A549 (cell line): ENCODE results near the gene DNASE1L2. TPM values are rescaled to one million over a fixed set of nuclear protein-coding genes. Genes with fewer than 3 reads are reported as not detected.
A peak's percentile ranks its signal among the peaks of the same experiment; 100 is the strongest.

Experiments
- ATAC-seq, 2 experiments: fragments of 200-7000 bp in 1 of 2; fragments of >200 bp in 1 of 2; cut with Nextera tagmentation in 1 of 2; cut with Tn5 transposase in 1 of 2; 3 replicates each; pipeline versions ENCODE4 v1.8.0 to v1.9.1; 2018 to 2020; ENCODE audit warnings: mild to moderate bottlenecking in 1 of 2, moderate library complexity in 1 of 2
- CTCF ChIA-PET: fragments of 300-600 bp; sonication (Branson Sonifier 250); formaldehyde crosslinking; extraction: SDS; loops from one replicate; lab custom pipeline; 2021; ENCODE audit warnings: antibody characterized with exemption, inconsistent platforms; lab: Yijun Ruan, JAX
- POLR2A ChIA-PET: fragments of 350-600 bp; formaldehyde crosslinking; extraction: SDS; loops from one replicate; lab custom pipeline; 2021; ENCODE audit warnings: antibody characterized with exemption, inconsistent platforms; lab: Yijun Ruan, JAX
- DNase-seq, 2 experiments: peaks; one replicate each; pipeline versions ENCODE4 v3.0.0 to v3.0.0-alpha.2; 2011 to 2016; ENCODE audit warnings: low read depth in 1 of 2, low spot score in 1 of 2
- FAIRE-seq: peaks from 2 replicates; lab custom pipeline; 2011; peaks lifted over from hg19 to GRCh38; lab: Jason Lieb, UNC
- H3K27ac ChIP-seq, 2 experiments: fragments of >200 bp; sonication (Bioruptor Twin); formaldehyde crosslinking; 3 replicates each; pipeline ENCODE4 v1.5.1; 2016 to 2017
- H3K4me1 ChIP-seq: fragments of >200 bp; sonication (Bioruptor Twin); formaldehyde crosslinking; 3 replicates; pipeline ENCODE4 v1.6.1; 2016
- H3K4me2 ChIP-seq: fragments of >200 bp; sonication (Bioruptor Twin); formaldehyde crosslinking; 3 replicates; pipeline ENCODE4 v1.6.1; 2016
- H3K4me3 ChIP-seq: fragments of >200 bp; sonication (Bioruptor Twin); formaldehyde crosslinking; 3 replicates; pipeline ENCODE4 v1.5.1; 2016
- H3K9me3 ChIP-seq: fragments of >200 bp; sonication (Bioruptor Twin); formaldehyde crosslinking; 3 replicates; pipeline ENCODE4 v1.6.1; 2016
- EP300 ChIP-seq, 2 experiments: fragments of >200 bp; sonication (Bioruptor Twin); formaldehyde crosslinking; IDR thresholded peaks; 2 replicates in 1 of 2; 3 replicates in 1 of 2; pipeline ENCODE4 v1.6.1; 2016 to 2017
- GATA3 ChIP-seq: IDR thresholded peaks from 2 replicates; pipeline ENCODE4 v1.6.1; 2012; ENCODE audit warnings: borderline replicate concordance
- HOXB5 ChIP-seq: fragments of 250-450 bp; sonication (Bioruptor Pico); IDR thresholded peaks from 2 replicates; pipeline ENCODE4 v1.5.0; 2020; ENCODE audit warnings: mild to moderate bottlenecking, moderate library complexity
- JUN ChIP-seq, 2 experiments: fragments of >200 bp; sonication (Bioruptor Twin); formaldehyde crosslinking; IDR thresholded peaks; 2 replicates in 1 of 2; 3 replicates in 1 of 2; pipeline ENCODE4 v1.6.1; 2016 to 2017
- POLR2A ChIP-seq: IDR thresholded peaks from 2 replicates; pipeline ENCODE4 v1.6.1; 2012; ENCODE audit warnings: mild to moderate bottlenecking, low read length
- RAD21 ChIP-seq, 2 experiments: fragments of >200 bp in 1 of 2; sonication (Bioruptor Twin) in 1 of 2; formaldehyde crosslinking in 1 of 2; IDR thresholded peaks in 1 of 2; conservative IDR thresholded peaks in 1 of 2; 2 replicates in 1 of 2; 3 replicates in 1 of 2; pipeline ENCODE4 v1.6.1; 2012 to 2018; ENCODE audit warnings: inconsistent platforms in 1 of 2
- RCOR1 ChIP-seq: fragments of 150-350 bp; IDR thresholded peaks from 2 replicates; pipeline ENCODE4 v1.6.1; 2014; ENCODE audit warnings: antibody characterized with exemption, low read length, low read depth
- TP53 ChIP-seq: fragments of 250-450 bp; sonication (Bioruptor Pico); IDR thresholded peaks from 2 replicates; pipeline ENCODE4 v1.5.0; 2021; ENCODE audit warnings: mild to moderate bottlenecking, moderate library complexity
- ZFP36 ChIP-seq: fragments of 450-650 bp; IDR thresholded peaks from 2 replicates; pipeline ENCODE4 v1.6.1; 2014; ENCODE audit warnings: borderline replicate concordance; ENCODE audit not compliant: partially characterized antibody
- WGBS: methylation state at CpG from one replicate; pipeline ENCODE4 v1.1.6; 2017; ENCODE audit errors: missing lambda C conversion rate; 5-methylcytosine and 5-hydroxymethylcytosine counted together
- polyA plus RNA-seq, 4 experiments: library from polyadenylated mRNA; depleted of rRNA in 3 of 4; stranded (reverse); fragments of >200 nt; fragmentation: RNase III in 1 of 4; extraction: RNeasy Plus Mini Kit Qiagen cat#74134 plus additional on column Dnase treatment in 1 of 4; gene quantifications; 2 replicates in 3 of 4; 3 replicates in 1 of 4; pipeline ENCODE4 v1.2.3, GENCODE V29; 2011 to 2017
- TF ChIP-seq, protein P1 (sequence below): fragments of >200 bp; sonication (Bioruptor Twin); formaldehyde crosslinking; IDR thresholded peaks from 3 replicates; pipeline ENCODE4 v1.6.1; 2016
- TF ChIP-seq, protein P2 (sequence below): fragments of 150-350 bp; IDR thresholded peaks from 2 replicates; pipeline ENCODE4 v1.6.1; 2014; ENCODE audit warnings: low read depth, mild to moderate bottlenecking, low read length
- TF ChIP-seq, protein P3 (sequence below): IDR thresholded peaks from 2 replicates; pipeline ENCODE4 v1.6.1; 2012
- TF ChIP-seq, protein P4 (sequence below): fragments of 250-450 bp; sonication (Bioruptor Pico); IDR thresholded peaks from 2 replicates; pipeline ENCODE4 v1.5.0; 2021; ENCODE audit warnings: mild to moderate bottlenecking, moderate library complexity, borderline replicate concordance
- TF ChIP-seq, protein P5 (sequence below): IDR thresholded peaks from 2 replicates; pipeline ENCODE4 v1.6.1; 2012

DNASE1L2 gene
- polyA plus RNA-seq, 2 of the 4 experiments (the other 2 are of a cell fraction), result 0.36 to 1.2 TPM

DNA sequence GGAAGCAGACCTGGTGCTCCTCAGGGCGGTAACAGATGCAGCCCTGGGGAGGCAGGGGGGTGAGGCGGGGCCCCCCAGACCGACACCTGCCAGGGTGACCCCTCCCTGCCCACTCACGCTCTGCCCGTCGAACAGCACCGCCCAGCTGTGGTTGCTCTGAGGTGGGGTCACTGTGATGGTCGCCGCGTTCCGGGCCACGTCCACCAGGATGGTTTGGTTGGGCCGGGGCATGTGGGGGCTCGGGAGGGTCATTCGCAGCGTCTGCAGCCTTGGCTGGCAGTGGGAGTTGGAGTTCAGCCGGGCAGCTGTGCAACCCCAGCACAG is 26.3 kb upstream of the DNASE1L2 start:
- TF ChIP-seq EP300 (IDR thresholded peaks at IDR 0.05), result no peak
- no peak for TF ChIP-seq RCOR1
- no peak for TF ChIP-seq RAD21 (conservative IDR thresholded peaks at IDR 0.05 in 1 of 2, IDR thresholded peaks at IDR 0.05 in 1 of 2)
- TF ChIP-seq POLR2A, result peak; percentile 20; the same call in 1 of the 2 replicates
- TF ChIP-seq TP53 (CRISPR knock-in tag), result no peak
- TF ChIP-seq, protein P1, sequence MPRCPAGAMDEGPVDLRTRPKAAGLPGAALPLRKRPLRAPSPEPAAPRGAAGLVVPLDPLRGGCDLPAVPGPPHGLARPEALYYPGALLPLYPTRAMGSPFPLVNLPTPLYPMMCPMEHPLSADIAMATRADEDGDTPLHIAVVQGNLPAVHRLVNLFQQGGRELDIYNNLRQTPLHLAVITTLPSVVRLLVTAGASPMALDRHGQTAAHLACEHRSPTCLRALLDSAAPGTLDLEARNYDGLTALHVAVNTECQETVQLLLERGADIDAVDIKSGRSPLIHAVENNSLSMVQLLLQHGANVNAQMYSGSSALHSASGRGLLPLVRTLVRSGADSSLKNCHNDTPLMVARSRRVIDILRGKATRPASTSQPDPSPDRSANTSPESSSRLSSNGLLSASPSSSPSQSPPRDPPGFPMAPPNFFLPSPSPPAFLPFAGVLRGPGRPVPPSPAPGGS, result no peak
- TF ChIP-seq HOXB5 (CRISPR knock-in tag), result no peak
- TF ChIP-seq ZFP36, result no peak
- Histone ChIP-seq H3K4me2 (no peak overlapping the region), H3K9me3 (no peaks in the 10 kb centered on the region), H3K4me1 (peaks cover 31% of the 10 kb centered on the region), H3K27ac (no peak overlapping the region), H3K4me3 (no peak overlapping the region)
- no peak for ATAC-seq
- no peak for FAIRE-seq
- CTCF ChIA-PET, result interaction anchor here (1.1 to 4.8 kb wide), 2 partner anchors 15 to 42 kb away, joined by 4 to 28 read pairs; partner anchors contain the start of gene ECI1
- DNase-seq, result no peak
- 87% methylated on average over 5 of the region's 17 CpGs for WGBS
- POLR2A ChIA-PET, result no interaction called here

DNA sequence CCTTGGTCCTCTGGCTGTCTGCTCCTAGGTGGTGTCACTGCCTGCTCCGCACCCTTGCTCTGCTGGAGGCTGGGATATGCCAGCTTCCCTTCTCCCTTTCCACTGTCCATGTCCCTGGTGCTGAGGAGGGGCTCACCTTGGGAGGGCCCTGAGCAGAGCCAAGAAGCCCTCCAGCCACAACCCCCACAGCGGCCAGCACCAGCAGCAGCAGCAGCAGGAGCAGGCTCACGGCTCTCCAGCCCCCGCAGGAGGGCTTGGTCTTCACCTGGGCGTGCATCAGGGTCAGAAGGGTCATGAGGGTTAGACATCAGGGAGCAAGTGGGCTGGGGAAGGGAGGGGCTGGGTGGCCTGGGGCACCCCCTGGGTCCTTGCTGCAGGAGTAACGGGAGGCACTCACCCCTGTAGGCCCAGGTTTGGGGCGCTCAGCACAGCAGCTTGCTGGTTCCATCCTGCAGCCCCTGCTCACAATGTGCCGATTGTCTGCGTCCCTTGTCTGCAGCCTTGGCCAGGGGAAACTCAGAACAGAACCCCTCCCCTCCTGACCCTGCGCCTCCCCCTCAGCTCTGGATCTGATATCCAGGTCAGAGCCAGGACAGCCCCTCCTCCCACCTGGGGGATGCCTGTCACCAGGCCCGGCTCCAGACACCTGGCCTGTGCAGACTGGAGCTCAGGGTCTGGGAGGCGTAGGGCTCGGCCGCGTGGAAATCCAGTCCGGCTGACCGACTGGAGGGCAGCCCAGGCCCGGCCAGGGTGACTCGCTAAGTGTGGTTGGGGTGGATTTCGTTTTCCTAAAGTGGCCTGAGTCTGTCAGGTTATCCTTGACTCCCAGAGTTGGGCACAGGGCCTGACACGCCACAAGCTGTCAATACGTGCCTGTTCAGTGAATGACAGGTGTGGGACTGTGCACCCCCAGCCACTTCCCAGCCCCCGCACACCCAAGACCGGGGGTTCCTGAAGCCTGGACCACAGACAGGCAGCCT is 25.6 kb upstream of the DNASE1L2 start, which contains the start of gene BRICD5:
Gene BRICD5, minus strand, starts transcription at position 478 of the 980 bp plus-strand sequence. Its CDS starts 30 bp downstream, at position 448.
- DNase-seq (no peak), FAIRE-seq (no peak), ATAC-seq (no peak)
- H3K4me3 ChIP-seq, result no peak within 1 kb of the TSS
- no peaks in the 10 kb centered on the region for H3K9me3 ChIP-seq
- POLR2A ChIA-PET, result interaction anchor here (1.8 kb wide), 1 partner anchor 55 kb away, joined by 8 read pairs; the partner anchor contains the start of gene TRAF7
- peaks cover 31% of the 10 kb centered on the region for H3K4me1 ChIP-seq
- peak within 1 kb of the TSS in 1 of 2 experiments; percentile 20; a peak in 1 of 6 replicates for H3K27ac ChIP-seq
- 75% methylated on average over 14 of the region's 24 CpGs for WGBS
- no peak within 1 kb of the TSS for H3K4me2 ChIP-seq
- CTCF ChIA-PET, result interaction anchor here (0.8 to 4.8 kb wide), 2 partner anchors 16 kb away, joined by 6 to 28 read pairs; no protein-coding TSS in a partner anchor
- TF ChIP-seq, protein P2, sequence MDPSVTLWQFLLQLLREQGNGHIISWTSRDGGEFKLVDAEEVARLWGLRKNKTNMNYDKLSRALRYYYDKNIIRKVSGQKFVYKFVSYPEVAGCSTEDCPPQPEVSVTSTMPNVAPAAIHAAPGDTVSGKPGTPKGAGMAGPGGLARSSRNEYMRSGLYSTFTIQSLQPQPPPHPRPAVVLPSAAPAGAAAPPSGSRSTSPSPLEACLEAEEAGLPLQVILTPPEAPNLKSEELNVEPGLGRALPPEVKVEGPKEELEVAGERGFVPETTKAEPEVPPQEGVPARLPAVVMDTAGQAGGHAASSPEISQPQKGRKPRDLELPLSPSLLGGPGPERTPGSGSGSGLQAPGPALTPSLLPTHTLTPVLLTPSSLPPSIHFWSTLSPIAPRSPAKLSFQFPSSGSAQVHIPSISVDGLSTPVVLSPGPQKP, result no peak
- TF ChIP-seq, protein P3, sequence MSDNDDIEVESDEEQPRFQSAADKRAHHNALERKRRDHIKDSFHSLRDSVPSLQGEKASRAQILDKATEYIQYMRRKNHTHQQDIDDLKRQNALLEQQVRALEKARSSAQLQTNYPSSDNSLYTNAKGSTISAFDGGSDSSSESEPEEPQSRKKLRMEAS, result no peak
- TF ChIP-seq JUN (IDR thresholded peaks at IDR 0.05), result peak in 1 of 2 experiments; percentile 15; a peak in 1 of 5 replicates
- no peak for TF ChIP-seq GATA3
- TF ChIP-seq, protein P4, sequence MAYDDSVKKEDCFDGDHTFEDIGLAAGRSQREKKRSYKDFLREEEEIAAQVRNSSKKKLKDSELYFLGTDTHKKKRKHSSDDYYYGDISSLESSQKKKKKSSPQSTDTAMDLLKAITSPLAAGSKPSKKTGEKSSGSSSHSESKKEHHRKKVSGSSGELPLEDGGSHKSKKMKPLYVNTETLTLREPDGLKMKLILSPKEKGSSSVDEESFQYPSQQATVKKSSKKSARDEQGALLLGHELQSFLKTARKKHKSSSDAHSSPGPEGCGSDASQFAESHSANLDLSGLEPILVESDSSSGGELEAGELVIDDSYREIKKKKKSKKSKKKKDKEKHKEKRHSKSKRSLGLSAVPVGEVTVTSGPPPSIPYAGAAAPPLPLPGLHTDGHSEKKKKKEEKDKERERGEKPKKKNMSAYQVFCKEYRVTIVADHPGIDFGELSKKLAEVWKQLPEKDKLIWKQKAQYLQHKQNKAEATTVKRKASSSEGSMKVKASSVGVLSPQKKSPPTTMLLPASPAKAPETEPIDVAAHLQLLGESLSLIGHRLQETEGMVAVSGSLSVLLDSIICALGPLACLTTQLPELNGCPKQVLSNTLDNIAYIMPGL (CRISPR knock-in tag), result no peak
- TF ChIP-seq, protein P5, sequence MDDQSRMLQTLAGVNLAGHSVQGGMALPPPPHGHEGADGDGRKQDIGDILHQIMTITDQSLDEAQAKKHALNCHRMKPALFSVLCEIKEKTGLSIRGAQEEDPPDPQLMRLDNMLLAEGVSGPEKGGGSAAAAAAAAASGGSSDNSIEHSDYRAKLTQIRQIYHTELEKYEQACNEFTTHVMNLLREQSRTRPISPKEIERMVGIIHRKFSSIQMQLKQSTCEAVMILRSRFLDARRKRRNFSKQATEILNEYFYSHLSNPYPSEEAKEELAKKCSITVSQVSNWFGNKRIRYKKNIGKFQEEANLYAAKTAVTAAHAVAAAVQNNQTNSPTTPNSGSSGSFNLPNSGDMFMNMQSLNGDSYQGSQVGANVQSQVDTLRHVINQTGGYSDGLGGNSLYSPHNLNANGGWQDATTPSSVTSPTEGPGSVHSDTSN, result peak; percentile 9
